Limb (tissue), 2 donors: ENCODE measurements around the gene GSC2.

Source experiments
- DNase-seq, 2 donors: peaks; one replicate each; pipeline ENCODE4 v3.0.0-alpha.2; 2016; ENCODE audit errors: extremely low spot score in 2 of 2

GSC2 gene, protein sequence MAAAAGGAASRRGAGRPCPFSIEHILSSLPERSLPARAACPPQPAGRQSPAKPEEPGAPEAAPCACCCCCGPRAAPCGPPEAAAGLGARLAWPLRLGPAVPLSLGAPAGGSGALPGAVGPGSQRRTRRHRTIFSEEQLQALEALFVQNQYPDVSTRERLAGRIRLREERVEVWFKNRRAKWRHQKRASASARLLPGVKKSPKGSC

DNA sequence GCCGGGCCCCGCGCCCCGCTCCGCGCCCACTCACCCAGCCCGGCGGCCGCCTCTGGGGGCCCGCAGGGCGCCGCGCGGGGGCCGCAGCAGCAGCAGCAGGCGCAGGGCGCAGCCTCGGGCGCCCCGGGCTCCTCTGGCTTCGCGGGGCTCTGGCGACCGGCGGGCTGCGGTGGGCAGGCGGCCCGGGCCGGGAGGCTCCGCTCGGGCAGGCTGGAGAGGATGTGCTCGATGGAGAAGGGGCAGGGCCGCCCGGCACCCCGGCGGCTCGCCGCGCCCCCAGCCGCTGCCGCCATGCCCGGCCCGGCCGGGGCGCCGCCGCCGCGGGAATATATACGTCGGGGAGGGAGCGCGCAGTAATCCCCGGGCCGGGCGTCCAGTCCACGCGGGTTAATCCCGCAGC lies at the start of gene GSC2:
TSS of gene GSC2 (minus strand) at position 302 of the 400 bp plus-strand sequence. CDS start at position 293, 9 bp downstream.
- peak in 1 of 2 donors; percentile 23 for DNase-seq

DNA sequence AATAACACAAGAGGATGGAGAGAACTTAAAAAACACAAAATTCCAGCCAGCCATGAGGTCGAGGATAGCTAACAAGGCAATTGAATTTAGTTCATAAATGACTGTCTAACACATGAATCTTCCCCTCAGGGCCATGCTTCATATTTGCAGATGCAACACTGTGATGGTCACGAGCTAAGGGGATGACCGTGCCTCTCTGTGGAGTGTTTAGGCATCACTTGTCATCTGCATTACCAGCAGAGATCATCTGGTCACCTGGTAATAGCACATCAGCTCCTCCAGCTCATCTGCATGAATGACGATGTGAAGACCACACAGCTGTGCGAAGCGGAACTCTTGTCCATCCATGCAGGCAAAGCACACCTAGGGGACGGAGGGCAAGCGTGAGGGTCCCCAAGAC lies 49.4 kb upstream of the GSC2 start:
- no peak for DNase-seq

DNA sequence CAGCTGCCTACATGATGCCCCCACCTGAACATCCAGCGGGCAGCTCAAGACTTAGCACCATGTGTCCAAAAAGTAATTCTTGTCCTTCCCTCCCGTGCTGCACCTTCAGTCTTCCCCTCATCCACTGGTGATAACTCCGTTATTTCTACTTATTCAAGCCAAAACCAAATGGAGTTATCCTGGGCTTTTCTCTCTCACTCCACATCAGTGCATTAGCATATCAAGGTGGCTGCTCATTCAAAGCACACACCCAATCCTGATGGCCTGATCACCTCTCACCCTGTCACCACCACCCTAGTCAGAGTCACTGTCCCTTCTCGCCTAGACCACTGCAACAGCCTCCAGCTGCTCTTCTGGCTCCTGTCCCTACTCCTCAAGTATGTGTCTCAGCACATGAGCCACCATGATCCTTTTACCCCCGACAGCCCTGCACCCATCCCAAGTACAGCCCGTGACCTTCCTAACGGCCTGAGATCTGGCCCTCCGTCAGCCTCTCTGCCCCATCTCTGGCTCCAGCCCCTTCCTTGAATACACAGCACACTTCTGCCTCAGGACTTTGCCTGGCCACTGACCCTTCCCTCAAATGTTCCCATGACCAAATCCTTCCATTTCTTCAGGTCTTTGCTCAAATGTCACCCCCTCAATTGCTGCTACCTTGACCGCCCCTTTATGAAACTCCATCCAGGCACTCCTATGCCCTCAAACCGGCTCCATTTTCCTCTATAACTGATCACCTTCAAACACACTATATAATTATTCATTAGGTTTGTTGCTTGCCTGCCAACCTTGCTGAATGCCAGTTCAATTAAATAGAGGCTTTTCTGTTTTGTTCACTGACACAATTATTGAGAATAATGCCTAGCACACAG lies 48.1 kb upstream of the GSC2 start:
- no peak for DNase-seq

DNA sequence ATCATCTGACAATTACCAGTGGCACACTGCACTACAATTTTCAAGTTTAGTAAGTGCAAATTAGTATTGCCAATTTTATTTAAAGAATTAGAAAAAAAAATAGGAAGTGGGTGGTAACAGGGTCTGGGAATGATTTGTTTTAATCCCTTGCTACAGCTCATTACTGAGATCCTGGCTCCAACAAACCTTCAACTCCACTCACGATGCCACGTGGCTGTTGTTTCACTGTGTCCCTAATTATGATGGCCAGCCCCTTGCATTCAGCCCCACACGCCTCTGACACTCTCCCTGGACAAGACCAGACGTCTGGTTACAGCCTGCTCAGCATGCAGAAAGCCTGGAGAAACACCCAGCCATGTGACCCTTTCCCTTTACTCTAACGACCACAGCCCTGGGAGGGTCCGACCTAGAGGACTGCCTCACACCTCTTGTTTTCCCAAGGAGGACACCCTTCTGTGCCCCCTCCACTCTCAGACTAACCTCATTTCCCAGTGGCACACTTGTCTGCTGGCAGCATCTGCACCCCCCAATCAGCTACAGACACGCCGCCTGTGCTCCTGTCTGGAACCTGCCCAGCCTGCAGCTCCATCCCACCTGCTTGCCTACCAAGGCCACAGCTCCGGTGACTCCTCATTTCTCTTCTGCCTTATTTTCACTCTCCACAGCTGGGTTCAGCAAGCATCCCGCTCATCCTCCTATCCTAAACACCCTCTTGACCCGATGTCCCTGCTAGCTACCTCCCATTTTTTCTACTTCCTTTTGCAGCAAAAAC lies 46.9 kb upstream of the GSC2 start:
- DNase-seq, result no peak

DNA sequence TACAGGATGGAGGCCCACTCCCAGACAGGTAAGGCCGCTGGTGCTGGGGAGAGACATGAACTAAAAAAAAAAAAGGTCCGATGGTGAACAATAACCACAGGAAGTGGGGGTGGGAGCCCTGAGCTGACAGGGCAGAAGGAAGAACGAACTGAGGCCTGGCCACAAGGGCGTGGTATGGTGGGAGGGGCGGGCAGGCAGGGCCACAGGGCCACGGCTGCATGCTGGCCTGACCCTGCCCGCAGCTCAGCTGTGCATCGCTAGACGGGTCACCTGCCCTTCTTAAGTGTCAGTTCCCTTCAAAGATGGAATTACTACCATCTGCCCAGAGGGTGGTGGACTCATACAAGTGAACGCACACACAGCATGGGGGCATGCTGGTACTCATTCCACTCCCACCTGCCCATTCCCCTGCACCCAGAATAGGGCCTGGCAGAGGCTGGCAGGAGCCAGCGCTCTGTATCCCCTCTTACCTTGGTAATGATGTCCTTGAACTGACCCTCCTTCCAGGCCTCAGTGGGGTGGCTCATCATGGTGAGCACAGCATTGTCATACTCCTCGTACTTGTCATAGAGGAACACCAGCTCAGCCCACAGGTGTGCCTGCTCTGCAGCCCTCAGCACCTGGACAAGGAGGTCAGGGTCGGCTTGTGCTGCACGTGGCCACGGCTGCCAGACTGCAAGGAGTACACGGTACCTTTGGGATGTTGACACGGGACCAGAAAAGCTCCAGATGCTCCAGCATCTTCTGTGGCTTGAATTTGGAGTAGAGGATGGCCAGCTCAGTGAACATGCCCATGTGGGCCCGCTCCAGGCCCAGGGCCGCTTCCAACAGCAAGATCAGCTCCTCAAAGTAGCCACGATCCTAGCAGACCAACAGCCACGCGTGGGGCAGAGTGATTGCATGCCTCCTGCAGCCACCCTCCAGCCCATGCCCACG lies 46.0 kb upstream of the GSC2 start:
- no peak for DNase-seq

DNA sequence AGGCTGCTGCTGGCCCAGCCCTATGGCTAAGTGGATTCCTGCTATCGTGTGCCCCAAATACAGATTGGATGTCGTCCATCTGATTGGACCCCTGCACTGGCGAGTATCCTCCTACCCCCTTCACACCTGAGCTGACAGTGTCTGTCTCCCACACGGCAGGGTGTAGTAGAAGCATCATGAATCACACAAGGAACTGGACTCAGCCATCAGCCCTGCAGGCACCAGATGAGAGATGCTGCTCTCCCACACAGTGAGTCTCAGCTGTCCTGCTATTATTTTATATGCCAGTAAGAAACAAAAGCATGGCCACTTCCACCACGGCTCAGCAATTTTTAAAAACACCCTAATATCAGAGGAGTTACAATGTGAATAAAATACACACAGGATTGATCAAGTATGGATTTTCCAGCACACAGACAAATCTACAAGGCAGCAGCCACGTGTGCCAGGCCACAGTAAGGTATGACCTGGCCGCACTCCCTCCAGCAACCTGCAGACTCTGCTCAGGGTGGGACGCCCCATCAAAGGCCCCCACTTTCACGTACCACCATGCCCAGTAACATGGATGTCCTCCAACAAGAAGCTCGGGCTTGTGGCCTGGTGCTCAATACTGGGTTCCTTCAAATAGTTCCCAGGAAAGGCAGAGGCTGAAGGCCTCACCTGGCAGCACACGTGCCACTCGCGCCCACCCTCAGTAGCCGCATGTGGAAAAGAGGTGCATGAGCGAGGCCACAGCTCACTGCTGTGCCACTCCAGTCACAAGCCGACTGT lies 44.9 kb upstream of the GSC2 start:
- DNase-seq, result no peak

DNA sequence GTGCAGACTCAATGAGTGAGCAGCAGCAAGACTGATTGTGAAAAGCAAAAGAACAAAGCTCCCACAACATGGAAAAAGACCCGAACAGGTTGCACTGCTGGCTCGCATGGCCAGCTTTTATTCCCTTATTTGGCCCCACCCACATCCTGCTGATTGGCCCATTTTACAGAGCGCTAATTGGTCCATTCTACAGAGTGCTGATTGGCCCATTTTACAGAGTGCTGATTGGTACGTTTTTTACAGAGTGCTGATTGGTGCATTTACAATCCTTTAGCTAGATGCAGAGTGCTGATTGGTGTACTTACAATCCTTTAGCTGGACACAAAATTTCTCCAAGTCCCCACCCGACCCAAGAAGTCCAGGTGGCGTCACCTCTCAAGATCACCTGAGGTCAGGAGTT lies 43.8 kb upstream of the GSC2 start:
- no peak for DNase-seq

DNA sequence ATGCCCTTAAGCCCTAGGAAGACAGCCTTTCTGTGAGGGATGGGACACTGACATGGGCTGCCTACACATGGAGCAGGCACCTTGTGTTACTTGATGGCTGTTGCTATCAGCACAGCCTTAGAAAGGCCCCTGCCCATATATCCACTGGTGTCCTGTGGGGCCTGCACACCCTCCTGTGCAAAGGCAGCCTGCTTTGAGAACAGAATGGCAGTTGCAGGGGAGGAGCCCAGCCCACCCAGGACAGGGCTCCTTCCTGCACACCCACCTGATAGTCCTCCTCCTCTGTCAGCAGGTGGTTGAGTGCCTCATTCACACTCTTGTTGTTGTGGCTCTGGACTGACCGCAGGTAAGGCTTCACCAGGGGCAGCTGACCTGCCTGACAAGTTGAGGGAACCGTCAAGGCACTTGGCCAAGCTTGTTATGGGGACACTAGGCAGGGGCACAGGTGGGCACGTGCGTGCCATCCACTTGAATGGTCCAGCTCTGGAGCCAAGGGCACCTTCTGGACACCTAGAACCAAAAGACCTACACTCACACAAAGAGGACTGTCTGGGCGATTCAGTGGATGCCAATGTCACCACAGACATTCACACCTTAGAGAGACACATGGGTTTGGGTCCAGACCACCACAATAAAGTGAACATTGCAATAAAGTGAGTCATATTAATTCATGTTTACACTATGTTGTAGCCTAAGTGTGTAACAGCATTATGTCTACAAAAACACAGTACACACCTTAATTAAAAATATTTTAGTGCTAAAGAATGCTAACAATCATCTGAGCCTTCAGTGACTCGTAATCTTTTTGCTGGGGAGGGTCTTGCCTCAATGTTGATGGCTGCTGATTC lies 37.8 kb upstream of the GSC2 start:
- DNase-seq, result no peak

DNA sequence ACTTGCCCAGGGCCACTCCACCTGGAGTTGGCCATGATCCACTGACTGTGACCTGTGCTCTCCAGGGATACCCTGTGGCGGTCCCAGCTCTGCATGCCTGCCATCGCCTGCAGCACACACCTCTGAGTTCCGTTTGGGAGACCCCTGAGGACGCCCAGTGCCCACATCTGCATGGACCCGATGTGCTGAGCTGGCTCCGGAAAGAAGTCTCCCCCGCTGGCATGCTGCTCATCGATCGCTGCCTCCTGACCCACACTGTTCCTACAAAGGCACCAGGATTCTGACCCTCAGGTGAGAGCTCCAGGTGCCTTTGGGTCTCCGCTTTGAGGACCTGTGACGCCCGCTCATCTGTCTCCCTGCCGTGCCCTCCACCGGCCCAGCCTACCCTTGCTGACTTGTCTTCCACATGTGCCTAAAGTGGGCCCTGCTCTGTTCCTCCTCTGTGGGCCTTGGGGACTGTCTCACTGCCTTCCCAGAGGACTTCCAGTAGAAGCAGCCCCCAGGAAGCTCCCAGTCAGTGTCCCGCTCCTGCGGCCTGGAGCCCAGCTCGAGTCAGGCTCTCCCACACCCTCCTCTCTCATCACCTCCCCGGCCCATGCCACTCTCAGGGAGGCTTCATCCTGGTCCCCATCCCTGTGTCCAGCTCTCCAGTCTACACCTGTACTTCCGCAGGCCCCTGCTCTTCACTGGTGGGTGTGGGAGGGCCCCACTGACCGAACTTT lies 34.3 kb upstream of the GSC2 start:
- DNase-seq, result no peak

DNA sequence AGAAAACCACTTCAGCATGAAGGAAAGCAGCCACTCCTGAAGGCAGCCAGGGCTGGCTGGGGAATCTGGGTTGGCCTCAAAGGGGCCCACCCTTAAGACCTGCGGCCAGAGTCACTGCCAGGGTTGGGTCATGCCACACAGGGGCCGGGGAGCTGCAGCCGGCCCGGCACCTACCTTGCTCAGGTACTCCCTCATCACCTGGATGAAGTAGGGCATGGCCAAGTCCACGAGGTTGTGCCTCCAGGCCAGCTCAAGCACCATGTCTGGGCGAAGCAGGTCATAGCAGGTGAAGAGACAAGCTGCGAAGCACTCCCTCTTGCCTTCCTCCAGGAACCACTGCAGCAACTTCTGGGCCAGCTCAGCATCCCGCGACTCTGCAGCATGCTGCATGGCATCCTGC lies 33.1 kb upstream of the GSC2 start:
- no peak for DNase-seq

DNA sequence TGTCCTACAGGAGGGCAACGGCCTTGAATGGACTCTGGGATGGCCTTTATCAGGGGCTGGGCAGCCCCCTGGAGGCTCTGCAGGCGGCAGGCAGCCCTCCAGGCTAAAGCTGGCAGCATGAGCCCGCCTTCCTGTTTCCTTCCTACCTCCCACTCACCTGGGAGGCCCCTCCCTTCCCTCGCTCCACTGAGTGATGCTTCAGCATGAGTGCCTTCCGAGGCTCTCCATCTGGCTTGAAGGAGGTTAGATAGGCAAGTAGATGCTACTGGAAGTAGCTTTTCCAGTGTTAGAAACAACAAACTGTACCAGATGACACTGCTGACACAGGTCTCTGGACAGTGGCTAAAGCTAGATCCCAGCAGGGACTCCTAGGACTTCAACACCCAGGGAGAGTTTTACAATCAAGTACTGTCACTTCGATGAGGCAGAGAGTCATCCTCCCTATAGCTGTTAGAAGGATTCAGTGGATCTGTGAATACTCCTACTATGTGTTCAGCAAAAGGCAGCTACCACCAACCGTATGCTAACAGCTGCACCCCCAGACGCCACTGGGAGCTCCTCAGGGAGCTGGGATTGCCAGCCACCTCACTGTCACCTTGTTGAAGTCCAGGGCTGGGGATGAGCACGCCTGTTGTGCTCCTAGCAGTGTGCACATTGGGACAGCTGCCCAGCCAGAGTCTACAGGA lies 32.5 kb upstream of the GSC2 start:
- no peak for DNase-seq

DNA sequence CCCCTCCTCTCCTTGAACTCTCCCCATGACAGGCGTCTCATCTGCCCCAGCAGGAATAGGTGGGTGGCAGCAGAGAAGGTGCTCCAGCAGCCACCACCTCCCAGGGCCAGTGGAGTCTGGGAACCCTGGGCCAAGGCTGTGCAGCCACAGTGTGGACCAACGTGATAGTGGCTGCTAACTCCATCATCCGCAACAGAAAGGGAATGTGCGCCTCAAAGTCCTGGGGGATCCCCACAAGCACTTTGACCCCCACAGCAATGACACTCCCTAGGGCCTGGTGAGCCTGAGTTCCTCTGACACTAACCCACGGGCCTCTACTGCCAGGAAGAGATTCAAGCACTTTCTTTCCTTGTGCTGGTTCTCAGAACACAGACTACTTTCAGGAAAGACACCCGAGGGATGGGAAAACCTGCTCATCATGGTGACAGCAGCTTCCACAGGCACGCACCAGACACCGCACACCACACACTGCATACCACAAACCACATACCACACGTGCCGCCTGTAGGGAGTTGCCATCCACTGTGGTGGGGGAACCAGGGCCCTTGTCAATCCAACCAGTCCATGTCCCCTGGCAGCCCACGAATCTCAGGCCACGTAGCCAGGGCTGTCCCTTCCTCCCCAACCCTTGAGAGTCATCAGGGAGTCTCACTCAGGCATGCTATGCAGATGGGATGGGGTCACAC lies 31.8 kb upstream of the GSC2 start:
- DNase-seq, result no peak

DNA sequence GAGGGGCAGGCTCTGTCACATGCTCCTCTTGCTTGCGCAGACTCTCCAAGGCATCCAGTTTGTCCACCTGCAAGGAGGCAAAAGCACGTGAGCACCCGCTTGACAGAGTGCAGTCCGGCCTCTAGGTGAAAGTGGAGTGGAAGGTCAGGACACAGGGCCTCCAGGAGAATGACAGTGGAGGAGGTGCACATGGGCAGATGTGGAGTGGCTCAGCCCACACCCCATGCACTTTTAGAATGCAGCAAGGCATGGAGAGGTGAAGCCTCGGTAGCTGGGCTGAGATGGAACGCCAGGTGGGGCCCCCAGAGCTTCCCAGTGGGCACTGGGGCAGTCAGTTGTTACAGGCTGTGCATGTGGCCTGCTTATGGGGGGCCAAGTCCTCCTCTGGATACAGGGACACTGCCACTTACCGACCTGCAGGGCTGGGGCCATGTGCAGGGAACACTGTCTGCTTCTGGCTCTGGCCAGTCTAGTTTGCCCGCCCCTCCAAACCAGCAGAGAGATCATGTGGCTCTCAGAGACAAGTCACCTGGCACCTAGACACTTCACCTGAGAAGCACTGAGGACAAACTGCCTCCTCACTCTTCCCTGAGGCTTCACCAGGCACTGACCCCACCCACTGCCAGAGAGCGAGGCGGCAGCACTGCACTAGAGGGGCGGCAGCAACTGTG lies 30.8 kb upstream of the GSC2 start:
- no peak for DNase-seq

DNA sequence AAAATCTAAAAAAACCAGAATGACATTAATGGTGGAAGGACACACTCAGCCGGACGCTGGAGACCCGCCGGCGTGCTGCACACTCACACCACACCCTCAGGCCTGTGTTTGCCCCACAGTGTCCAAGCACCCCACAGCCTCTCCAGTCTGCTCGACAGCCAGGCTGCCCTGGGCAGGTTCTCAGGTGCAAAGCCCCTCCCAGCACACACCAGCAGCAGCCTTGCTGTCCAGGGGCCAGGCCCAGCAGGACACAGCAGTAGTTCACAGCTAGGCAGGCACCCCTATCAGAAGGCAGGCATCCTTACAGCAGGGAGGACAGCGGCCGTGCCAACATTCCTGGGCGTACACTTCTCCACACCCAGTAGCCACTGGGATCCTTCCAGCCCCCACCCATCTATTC lies 30.1 kb upstream of the GSC2 start:
- DNase-seq, result no peak

DNA sequence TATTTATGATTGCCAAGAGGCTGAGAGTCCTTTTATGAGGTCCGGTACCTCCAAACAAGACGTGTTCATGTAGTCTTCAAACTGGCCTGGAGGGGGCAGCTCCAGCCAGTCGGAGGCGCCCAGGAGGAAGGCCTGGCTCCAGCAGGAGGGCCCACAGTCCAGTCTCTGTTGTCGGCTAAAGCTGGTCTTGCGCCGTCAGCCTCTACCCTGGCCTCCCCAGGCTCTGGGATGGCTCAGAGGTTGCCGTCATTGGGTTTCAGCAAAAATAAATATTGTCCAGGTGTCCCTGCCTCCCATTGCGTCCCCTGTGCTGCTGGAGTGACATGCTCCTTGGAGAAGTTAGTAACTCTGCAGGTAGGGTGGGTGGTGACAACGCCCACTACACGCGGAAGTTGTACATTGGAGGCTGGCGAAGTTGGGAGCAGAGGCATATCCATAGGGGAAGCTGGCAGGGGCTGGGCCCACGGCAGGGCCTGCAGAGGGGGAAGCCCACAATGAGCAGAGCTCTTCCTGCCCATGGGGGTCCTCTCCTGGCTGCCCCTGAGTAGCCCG lies 29.5 kb upstream of the GSC2 start:
- DNase-seq, result peak; percentile 76 to 77

DNA sequence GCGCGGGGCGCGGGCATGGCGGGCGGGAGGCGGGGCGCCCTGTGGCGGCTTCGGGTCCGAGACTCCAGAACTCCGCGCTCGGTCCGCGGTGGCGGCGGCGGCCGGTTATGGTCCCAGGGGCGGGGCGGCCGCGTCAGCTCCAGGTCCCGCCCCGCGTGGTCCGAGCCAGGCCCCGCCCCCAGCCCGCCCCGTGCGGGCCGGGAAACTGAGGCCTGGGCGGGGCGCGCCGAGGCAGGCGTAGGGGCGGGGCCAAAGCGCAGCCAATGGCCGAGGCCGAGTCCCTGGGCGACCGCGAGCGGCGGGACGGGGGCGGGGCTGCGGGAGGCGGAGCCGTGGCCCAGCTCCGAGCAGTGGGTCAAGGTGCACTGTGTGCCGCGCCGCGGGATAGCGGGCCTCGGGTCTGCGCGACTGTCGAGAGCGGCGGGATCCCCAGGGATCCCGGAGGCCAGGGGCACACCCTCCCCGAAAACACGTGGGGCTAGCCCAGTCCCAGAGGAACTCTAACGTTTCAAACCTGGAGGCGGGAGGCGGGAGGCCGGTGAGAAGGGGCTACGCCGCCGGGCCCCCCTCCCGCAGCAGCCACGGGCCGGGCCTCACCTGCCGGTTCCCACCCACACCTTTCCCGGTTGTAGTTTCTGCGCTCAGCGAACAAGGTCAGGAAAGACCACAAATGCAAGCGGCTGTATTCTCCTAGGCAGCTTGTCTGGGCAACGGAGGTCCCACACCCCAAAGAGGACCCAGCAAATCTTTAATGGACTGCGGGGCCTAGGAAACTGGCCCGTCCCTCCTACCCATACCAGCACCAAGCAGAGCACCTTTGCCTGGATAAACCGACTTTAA lies 28.8 kb upstream of the GSC2 start, which contains the start of gene SLC25A1:
TSS of gene SLC25A1 (minus strand) at position 80 of the 840 bp plus-strand sequence. CDS start at position 17, 63 bp downstream.
- peak; percentile 83 to 93 for DNase-seq
